Panc1 (cell line): ENCODE data around the gene PROSER3. TPM values are rescaled to one million over a fixed set of nuclear protein-coding genes. Genes with fewer than 3 reads are reported as not detected.

Experiments
- ATAC-seq: fragments of 200-7000 bp; cut with Tn5 transposase; 2 replicates; pipeline ENCODE4 v1.9.1; 2020; ENCODE audit warnings: mild to moderate bottlenecking, moderate library complexity
- BruUV-seq: library from RNA; stranded (reverse); fragments of 400-500 nt; replicated peaks from 2 replicates; lab custom pipeline; 2021; lab: Mats Ljungman, UMichigan
- CTCF ChIA-PET: fragments of 300-600 bp; sonication (Branson Sonifier 250); formaldehyde crosslinking; loops from one replicate; lab custom pipeline; 2022; ENCODE audit warnings: antibody characterized with exemption; lab: Charles Lee
- POLR2A ChIA-PET: fragments of 300-600 bp; sonication (Branson Sonifier 250); formaldehyde crosslinking; loops from one replicate; lab custom pipeline; 2022; ENCODE audit warnings: antibody characterized with exemption; lab: Charles Lee
- DNase-seq: peaks from one replicate; pipeline ENCODE4 v3.0.0-alpha.2; 2010; ENCODE audit warnings: low read depth, low spot score
- H3K27ac ChIP-seq: 2 replicates; pipeline ENCODE4 v1.5.1; 2011; ENCODE audit warnings: mild to moderate bottlenecking, low read length, inconsistent platforms
- H3K27me3 ChIP-seq: fragments of 200-500 bp; sonication (Bioruptor generic); 2 replicates; pipeline ENCODE4 v1.6.0; 2014; ENCODE audit warnings: low read length, inconsistent platforms; ENCODE audit not compliant: control insufficient read depth, insufficient read depth
- H3K36me3 ChIP-seq: fragments of 200-500 bp; sonication (Bioruptor generic); 2 replicates; pipeline ENCODE4 v1.5.1; 2014; ENCODE audit warnings: inconsistent platforms, mild to moderate bottlenecking, low read length, moderate library complexity; ENCODE audit not compliant: control insufficient read depth, insufficient read depth
- H3K4me1 ChIP-seq: 2 replicates; pipeline ENCODE4 v1.5.1; 2011; ENCODE audit warnings: inconsistent platforms, mild to moderate bottlenecking, low read length, moderate library complexity; ENCODE audit not compliant: control insufficient read depth, insufficient read depth
- H3K4me3 ChIP-seq, 2 experiments: 2 replicates each; pipeline ENCODE4 v1.5.1; 2011 to 2012; ENCODE audit warnings: low read depth in 2 of 2, low read length in 2 of 2, mild to moderate bottlenecking in 2 of 2, inconsistent platforms in 1 of 2, moderate library complexity in 1 of 2
- H3K9me3 ChIP-seq: fragments of 200-500 bp; sonication (Bioruptor generic); 2 replicates; pipeline ENCODE4 v1.5.1; 2014; ENCODE audit warnings: low read depth, mild to moderate bottlenecking, inconsistent platforms, low read length, moderate library complexity; ENCODE audit not compliant: control insufficient read depth, insufficient read depth
- POLR2AphosphoS5 ChIP-seq: IDR thresholded peaks from 2 replicates; pipeline ENCODE4 v1.6.1; 2012; ENCODE audit warnings: mild to moderate bottlenecking, low read depth, low read length, moderate library complexity
- SIN3A ChIP-seq: IDR thresholded peaks from 2 replicates; pipeline ENCODE4 v1.6.1; 2012; ENCODE audit warnings: low read depth, mild to moderate bottlenecking, low read length, moderate library complexity, borderline replicate concordance; ENCODE audit not compliant: insufficient read depth
- TCF7L2 ChIP-seq: IDR thresholded peaks from 2 replicates; pipeline ENCODE4 v1.6.1; 2011; ENCODE audit warnings: mild to moderate bottlenecking, low read depth, low read length, inconsistent platforms
- in situ Hi-C: cut with HindIII; loops from 2 replicates; pipeline ENCODE4 v1.10.0; 2016; ENCODE audit warnings: low sequenced_read_pairs, low pct_unique_long_range_greater_than_20kb
- intact Hi-C: fragments of 100-400 bp; cut with micrococcal nuclease; formaldehyde crosslinking; loops from one replicate; pipeline ENCODE4 v1.10.0; 2022; ENCODE audit not compliant: unreplicated experiment
- total RNA-seq: library from RNA; stranded (reverse); gene quantifications from one replicate; pipeline ENCODE4 v1.2.1, GENCODE V29; 2021; ENCODE audit not compliant: unreplicated experiment
- TF ChIP-seq, protein P1 (sequence below), 2 experiments: IDR thresholded peaks; 2 replicates each; pipeline ENCODE4 v1.6.1; 2011 to 2012; ENCODE audit warnings: low read depth in 2 of 2, control low read depth in 1 of 2, low read length in 1 of 2, mild to moderate bottlenecking in 1 of 2, moderate library complexity in 1 of 2; ENCODE audit not compliant: insufficient read depth in 1 of 2
- TF ChIP-seq, protein P2 (sequence below): fragments of 450-650 bp; IDR thresholded peaks from 2 replicates; pipeline ENCODE4 v1.5.1; 2017; ENCODE audit warnings: mild to moderate bottlenecking

The PROSER3 gene
- total RNA-seq, 1 experiment from 2014 or later, result 63.9 TPM

DNA sequence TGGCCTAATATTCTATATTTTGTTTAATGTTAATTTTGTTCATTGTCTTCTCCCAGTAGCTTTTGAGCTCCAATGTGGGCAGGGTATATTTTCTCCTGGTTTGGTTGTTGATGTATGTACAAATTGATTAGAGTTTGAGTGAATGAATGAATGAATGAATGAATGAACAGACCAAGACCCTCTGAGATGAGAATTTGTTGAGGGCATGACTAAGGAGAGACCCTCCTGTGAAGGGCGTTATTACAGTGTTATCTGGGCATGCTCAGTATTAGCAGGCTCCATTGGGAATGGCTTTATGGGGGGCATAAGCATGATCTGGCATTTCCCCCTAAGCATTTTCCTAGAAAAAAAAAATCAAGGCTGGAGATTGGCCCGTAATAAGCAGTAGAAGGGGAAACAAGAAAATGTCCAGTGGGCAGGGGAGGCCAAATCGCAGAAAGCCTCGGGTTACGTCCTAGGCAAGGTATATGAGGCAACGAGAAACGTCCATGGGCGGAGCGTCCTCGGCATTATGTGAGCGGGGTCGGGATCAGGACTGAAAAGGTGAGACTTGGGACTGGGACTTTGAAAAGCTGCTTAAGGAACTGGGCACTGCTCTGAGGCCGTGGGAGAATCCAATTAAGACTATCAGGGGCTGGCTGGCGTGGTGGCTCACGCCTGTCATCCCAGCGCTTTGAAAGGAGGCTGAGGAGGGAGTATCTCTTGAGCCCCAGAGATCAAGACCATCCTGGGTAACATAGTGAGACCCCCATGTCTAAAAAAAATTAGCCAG is 16.5 kb downstream of the PROSER3 start:
- ChIA-PET POLR2A (no interaction called here), CTCF (interaction anchor here (0.6 kb wide), 2 partner anchors 38 to 620 kb away, joined by 4 to 8 read pairs; partner anchors contain the start of gene PRODH2)
- Histone ChIP-seq H3K4me3 (peak overlapping the region; percentile 54 to 65), H3K27me3 (no peaks in the 10 kb centered on the region), H3K27ac (0 out of 2 replicates have a peak overlapping the region, but pooled peaks have one; percentile 1), H3K9me3 (no peaks in the 10 kb centered on the region), H3K36me3 (no peaks in the 10 kb centered on the region), H3K4me1 (peaks cover 11% of the 10 kb centered on the region; the same call in 1 of the 2 replicates)
- peak; percentile 2; the same call in 1 of the 2 replicates for ATAC-seq
- in situ Hi-C loops, result no loop called here
- intact Hi-C loops, result no loop called here
- no peak for DNase-seq
- TF ChIP-seq, protein P1, sequence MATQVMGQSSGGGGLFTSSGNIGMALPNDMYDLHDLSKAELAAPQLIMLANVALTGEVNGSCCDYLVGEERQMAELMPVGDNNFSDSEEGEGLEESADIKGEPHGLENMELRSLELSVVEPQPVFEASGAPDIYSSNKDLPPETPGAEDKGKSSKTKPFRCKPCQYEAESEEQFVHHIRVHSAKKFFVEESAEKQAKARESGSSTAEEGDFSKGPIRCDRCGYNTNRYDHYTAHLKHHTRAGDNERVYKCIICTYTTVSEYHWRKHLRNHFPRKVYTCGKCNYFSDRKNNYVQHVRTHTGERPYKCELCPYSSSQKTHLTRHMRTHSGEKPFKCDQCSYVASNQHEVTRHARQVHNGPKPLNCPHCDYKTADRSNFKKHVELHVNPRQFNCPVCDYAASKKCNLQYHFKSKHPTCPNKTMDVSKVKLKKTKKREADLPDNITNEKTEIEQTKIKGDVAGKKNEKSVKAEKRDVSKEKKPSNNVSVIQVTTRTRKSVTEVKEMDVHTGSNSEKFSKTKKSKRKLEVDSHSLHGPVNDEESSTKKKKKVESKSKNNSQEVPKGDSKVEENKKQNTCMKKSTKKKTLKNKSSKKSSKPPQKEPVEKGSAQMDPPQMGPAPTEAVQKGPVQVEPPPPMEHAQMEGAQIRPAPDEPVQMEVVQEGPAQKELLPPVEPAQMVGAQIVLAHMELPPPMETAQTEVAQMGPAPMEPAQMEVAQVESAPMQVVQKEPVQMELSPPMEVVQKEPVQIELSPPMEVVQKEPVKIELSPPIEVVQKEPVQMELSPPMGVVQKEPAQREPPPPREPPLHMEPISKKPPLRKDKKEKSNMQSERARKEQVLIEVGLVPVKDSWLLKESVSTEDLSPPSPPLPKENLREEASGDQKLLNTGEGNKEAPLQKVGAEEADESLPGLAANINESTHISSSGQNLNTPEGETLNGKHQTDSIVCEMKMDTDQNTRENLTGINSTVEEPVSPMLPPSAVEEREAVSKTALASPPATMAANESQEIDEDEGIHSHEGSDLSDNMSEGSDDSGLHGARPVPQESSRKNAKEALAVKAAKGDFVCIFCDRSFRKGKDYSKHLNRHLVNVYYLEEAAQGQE (IDR thresholded peaks at IDR 0.05; ENCODE audit: insufficient read depth in 1 of 2, low read depth in 2 of 2, low read length in 1 of 2), result no peak
- TF ChIP-seq POLR2AphosphoS5 (no peak), TCF7L2 (no peak), SIN3A (no peak)
- TF ChIP-seq, protein P2, sequence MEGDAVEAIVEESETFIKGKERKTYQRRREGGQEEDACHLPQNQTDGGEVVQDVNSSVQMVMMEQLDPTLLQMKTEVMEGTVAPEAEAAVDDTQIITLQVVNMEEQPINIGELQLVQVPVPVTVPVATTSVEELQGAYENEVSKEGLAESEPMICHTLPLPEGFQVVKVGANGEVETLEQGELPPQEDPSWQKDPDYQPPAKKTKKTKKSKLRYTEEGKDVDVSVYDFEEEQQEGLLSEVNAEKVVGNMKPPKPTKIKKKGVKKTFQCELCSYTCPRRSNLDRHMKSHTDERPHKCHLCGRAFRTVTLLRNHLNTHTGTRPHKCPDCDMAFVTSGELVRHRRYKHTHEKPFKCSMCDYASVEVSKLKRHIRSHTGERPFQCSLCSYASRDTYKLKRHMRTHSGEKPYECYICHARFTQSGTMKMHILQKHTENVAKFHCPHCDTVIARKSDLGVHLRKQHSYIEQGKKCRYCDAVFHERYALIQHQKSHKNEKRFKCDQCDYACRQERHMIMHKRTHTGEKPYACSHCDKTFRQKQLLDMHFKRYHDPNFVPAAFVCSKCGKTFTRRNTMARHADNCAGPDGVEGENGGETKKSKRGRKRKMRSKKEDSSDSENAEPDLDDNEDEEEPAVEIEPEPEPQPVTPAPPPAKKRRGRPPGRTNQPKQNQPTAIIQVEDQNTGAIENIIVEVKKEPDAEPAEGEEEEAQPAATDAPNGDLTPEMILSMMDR, result no peak
- BruUV-seq, result no TSS peak

DNA sequence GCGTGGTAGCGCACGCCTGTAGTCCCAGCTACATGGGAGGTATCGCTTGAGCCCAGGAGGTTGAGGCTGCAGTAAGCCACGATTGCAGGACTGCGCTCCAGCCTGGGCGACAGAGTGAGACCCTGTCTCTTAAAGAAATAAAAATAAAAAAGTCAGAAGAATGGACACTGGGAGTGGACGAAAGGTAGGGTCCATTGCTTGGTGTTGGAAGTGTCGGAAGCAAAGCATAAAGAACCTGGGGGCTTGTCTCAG is 17.0 kb downstream of the PROSER3 start:
- no peaks in the 10 kb centered on the region for H3K27me3 ChIP-seq
- in situ Hi-C loops (no loop called here), intact Hi-C loops (no loop called here)
- DNase-seq (no peak), ATAC-seq (peak; percentile 19)
- CTCF ChIA-PET, result no interaction called here
- H3K9me3 ChIP-seq, result no peaks in the 10 kb centered on the region
- POLR2A ChIA-PET, result no interaction called here
- TF ChIP-seq, protein P1 (IDR thresholded peaks at IDR 0.05; ENCODE audit: insufficient read depth in 1 of 2, low read depth in 2 of 2, low read length in 1 of 2), result no peak
- no peak for TF ChIP-seq POLR2AphosphoS5
- no peak for TF ChIP-seq TCF7L2
- TF ChIP-seq, protein P2, result no peak
- no peak for TF ChIP-seq SIN3A
- 0 out of 2 replicates have a peak overlapping the region, but pooled peaks have one; percentile 1 for H3K27ac ChIP-seq
- peak overlapping the region; percentile 54 to 65 for H3K4me3 ChIP-seq
- BruUV-seq, result no TSS peak
- no peaks in the 10 kb centered on the region for H3K36me3 ChIP-seq
- H3K4me1 ChIP-seq, result peaks cover 11% of the 10 kb centered on the region; the same call in 1 of the 2 replicates
